Left lobe of liver (tissue), 2 donors: ENCODE measurements around the gene ZMAT5. TPM values are rescaled to one million over a fixed set of nuclear protein-coding genes. Genes with fewer than 3 reads are reported as not detected.
A peak's percentile ranks its signal among the peaks of the same experiment; 100 is the strongest.

Experiments used
- ATAC-seq: fragments of 200-7000 bp; cut with Tn5 transposase; one replicate; pipeline ENCODE4 v1.9.1; 2020; ENCODE audit warnings: mild to moderate bottlenecking, moderate library complexity
- DNase-seq: peaks from one replicate; pipeline ENCODE4 v3.0.0-alpha.2; 2020; ENCODE audit warnings: low spot score
- total RNA-seq: library from RNA; stranded (reverse); gene quantifications from one replicate; pipeline ENCODE4 v1.2.1, GENCODE V29; 2021
- donor health status: DM: no; HTN: no; CAD: no; lungs with moderate emphysema.
- donor health status: DM: no; HTN: yes; CAD: no.

ZMAT5 gene
- total RNA-seq, 1 donor from 2014 or later, result 11.1 TPM

- DNase-seq, result peak; percentile 86
- peak; percentile 81 for ATAC-seq
These were observed 20.7 kb upstream of the ZMAT5 start for GRCh38 chr22:29787371-29787980.

DNA sequence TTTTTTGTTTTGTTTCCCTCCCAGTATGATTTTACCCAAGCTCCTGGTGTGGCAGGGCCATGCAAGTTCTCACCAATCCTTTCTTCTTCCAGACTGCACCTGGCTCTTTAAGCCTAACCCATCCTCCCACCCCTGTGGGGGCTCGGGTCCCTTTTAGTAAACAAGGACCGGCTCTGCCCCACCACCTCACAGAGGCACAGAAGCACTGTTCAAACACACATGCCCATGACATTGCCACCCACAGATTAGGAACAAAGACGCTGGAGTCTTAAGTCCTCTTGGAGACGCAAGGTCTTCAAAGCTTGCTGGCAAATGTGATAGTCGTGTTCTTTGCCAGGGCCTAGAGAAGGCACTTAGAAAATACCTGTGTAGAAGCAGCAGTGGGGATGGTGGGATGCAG is 19.2 kb upstream of the ZMAT5 start:
- DNase-seq (no peak), ATAC-seq (no peak)

DNA sequence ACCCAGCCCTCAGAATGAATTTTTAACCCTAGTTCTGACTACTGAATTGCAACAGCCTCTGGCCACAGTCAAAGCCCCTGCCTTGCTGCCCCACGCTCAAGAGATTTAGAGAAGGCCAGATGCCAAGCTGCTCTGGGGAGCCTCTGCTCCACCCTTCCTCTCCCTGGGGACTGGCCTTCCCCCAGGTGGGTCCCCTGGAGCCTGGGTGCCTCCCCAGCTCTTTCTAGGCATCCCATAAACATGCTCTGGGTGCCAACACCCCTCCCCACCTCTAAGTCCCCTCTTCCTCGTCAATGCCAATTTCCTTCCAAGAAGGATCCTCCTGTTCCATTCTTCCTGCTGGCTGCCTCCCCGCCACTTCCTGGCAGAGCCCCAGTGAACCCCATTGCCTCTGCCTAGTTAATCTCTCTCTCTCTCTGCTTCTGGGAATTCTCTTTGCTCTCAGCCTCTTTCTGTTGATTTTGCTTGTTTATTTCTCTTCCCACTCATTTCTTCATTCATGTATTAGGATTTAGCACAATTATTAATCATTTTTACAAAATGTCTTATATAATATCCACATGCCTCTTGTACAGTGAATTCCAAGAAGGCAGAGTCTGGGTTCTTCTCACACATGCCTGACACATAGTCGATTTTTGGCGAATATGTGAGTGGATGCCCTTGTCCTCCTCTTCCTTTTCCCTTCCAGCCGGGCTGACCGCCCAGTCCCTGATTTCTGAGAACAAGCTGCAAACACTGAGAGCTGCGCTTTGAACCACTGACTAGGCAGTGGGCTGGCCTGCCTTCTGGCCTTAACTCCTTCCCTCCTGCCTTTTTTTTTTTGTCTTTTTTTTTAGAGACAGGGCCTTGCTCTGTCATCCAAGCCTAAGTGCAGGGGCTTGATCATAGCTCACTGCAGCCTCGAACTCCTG is 17.9 kb upstream of the ZMAT5 start:
- DNase-seq (peak; percentile 82), ATAC-seq (peak; percentile 58)

- DNase-seq (peak; percentile 93), ATAC-seq (peak; percentile 87)
These were observed 15.4 kb upstream of the ZMAT5 start for GRCh38 chr22:29782061-29782845.

- ATAC-seq, result no peak
- no peak for DNase-seq
These were observed 14.2 kb upstream of the ZMAT5 start for GRCh38 chr22:29780748-29781676.

- DNase-seq, result no peak
These were observed 13.4 kb upstream of the ZMAT5 start for GRCh38 chr22:29780220-29780619.

DNA sequence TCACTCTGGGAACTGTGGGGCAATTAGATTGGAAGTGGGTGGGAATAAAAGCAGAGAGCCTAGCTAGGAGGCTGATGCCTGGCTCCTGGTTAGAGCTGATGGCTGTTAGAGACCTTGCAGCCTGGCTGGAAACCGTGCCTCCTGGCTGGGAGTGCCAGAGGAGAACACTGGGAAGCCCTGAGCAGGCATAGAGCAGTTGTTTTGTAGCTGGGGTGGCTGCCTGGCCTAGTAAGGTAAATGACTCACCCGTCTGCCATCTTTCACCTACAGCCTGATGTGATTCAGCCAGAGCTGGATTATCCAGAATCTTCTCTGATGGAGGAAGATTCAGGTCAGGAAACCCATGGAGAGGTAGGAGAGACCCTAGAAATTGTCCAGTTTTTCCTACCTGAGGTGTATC is 6.4 kb upstream of the ZMAT5 start:
- ATAC-seq, result peak; percentile 19
- no peak for DNase-seq

More at GRCh38 chr22:29780220-29780619, 13.4 kb upstream of the ZMAT5 start:
- ATAC-seq, result no peak

GRCh38 chr22:29772170-29772641 is 5.4 kb upstream of the ZMAT5 start:
- no peak for DNase-seq
- ATAC-seq, result peak; percentile 80

DNA sequence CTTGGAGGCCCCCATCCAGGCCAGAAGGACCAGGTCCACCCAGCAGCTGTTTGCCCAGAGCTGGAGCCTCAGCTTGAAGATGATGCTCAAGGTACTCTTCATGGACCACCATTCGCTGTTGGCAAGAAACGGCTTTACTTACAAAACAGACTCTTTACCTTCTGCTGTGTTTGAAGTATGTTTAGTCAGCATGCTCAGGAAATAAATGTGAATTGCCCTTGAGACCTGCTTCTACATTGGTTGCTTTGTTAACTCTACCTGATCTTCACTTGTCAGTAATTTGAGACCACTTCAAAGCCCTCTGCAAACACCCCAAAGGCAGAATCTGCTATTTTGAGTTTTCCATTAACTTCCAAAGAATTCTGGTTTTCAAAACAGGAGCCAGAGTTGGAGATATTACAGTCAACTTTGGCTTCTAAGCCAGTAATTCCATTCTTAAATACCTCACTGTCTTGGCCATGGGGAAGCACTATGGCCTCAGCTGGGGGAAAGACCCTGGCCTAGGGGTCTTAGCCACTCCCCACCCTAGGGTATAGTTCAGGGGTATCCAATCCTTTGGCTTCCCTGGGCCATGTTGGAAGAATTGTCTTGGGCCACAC is 3.0 kb upstream of the ZMAT5 start:
- ATAC-seq (no peak), DNase-seq (no peak)

- ATAC-seq, result no peak
- DNase-seq, result no peak
These were observed 1.4 kb upstream of the ZMAT5 start for GRCh38 chr22:29768052-29768693.

- peak; percentile 91 for DNase-seq
- peak; percentile 83 for ATAC-seq
These were observed 604 bp upstream of the ZMAT5 start, which contains the start of gene UQCR10 for GRCh38 chr22:29767171-29768051. UQCR10 (plus strand) TSS chr22:29767369; CDS start chr22:29767399, 30 bp downstream.

- ATAC-seq (peak; percentile 45), DNase-seq (no peak)
These were observed 739 bp downstream of the ZMAT5 start for GRCh38 chr22:29765905-29766631.

DNA sequence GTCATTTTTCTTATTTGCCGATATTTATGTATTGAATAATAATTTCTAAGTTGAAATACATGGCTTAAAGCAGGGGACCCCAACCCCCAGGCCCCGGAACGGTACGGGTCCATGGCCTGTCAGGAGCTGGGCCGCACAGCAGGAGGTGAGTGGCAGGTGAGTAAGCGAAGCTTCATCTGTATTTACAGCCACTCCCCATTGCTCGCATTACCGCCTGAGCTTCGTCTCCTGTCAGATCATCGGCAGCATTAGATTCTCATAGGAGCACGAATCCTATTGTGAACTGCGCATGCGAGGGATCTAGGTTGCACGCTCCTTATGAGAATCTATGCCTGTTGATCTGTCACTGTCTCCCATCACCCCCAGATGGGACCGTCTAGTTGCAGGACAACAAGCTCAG is 4.5 kb downstream of the ZMAT5 start:
- no peak for DNase-seq
- ATAC-seq, result no peak

- no peak for DNase-seq
- ATAC-seq, result no peak
These were observed 7.8 kb downstream of the ZMAT5 start for GRCh38 chr22:29758959-29759358.

DNA sequence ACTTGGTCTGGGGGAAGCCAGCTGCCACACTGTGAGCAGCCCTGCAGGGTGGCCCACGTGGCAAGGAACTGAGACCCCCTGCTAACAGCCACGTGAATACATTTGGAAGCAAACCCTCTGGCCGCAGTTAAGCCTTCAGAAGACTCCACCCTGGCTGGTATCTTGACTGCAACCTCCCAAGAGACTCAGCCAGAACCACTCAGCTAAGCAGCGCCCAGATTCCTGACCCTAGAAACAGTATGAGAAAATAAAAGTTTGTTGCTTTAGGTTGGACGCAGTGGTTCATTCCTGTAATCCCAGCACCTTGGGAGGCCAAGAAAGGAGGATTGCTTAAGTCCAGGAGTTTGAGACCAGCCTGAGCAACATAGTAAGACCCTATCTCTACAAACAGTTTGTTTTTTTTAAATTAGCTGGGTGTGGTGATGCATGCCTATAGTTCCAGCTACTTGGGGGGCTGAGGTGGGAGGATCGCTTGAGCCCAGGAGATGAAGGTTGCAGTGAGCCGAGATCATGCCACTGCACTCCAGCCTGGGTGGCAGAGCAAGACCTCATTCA is 8.7 kb downstream of the ZMAT5 start:
- DNase-seq, result no peak
- no peak for ATAC-seq

DNA sequence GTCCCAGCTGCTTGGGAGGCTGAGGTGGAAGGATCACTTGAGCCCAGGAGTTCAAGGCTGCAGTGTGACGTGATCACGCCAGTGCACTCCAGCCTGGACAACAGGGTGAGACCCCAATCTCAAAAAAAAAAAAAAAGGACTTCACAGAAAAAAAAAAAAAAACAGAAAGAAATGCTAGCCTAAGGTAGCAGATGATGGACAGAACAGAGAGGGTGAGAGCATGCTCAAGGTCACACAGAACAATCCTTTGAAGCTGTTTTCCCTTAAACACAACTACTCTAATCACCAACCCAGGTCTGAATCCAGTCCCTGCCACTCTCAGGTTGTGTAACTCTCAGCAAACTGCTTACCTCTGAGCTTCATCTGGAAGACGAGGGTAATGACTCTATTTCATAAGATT is 9.7 kb downstream of the ZMAT5 start:
- peak; percentile 6 for ATAC-seq

GRCh38 chr22:29756341-29756740 is 10.5 kb downstream of the ZMAT5 start:
- ATAC-seq (no peak), DNase-seq (no peak)

More for the DNA sequence above, 9.7 kb downstream of the ZMAT5 start:
- no peak for DNase-seq
